ENCODE data around the gene ZNF662. TPM values are rescaled to one million over a fixed set of nuclear protein-coding genes. Genes with fewer than 3 reads are reported as not detected.
A peak's percentile ranks its signal among the peaks of the same experiment; 100 is the strongest.

ZNF662 gene
- total RNA-seq, 1 donor from 2014 or later, result 1.5 TPM

DNA sequence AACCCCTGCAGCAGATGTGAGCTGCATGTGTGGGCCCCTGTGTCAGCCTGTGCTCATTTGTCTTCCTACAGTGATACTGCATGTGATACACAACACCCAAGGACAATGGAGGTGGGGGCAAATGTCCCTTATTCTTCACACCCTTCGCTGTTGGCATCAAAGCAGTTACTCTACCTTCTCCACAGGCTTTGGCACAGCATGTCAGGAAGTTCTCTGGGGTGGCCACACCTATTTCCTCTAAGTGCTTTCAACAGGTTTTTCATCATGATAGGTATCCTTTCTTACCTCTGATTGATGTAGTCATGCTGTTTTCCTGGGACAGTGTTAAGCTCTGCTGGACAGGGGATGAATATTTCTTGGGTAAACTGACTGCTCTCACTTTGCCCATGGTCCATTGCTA lies 29.5 kb downstream of the ZNF662 start:
- no peak for DNase-seq (ENCODE audit: extremely low read depth, low read depth, low spot score)

DNA sequence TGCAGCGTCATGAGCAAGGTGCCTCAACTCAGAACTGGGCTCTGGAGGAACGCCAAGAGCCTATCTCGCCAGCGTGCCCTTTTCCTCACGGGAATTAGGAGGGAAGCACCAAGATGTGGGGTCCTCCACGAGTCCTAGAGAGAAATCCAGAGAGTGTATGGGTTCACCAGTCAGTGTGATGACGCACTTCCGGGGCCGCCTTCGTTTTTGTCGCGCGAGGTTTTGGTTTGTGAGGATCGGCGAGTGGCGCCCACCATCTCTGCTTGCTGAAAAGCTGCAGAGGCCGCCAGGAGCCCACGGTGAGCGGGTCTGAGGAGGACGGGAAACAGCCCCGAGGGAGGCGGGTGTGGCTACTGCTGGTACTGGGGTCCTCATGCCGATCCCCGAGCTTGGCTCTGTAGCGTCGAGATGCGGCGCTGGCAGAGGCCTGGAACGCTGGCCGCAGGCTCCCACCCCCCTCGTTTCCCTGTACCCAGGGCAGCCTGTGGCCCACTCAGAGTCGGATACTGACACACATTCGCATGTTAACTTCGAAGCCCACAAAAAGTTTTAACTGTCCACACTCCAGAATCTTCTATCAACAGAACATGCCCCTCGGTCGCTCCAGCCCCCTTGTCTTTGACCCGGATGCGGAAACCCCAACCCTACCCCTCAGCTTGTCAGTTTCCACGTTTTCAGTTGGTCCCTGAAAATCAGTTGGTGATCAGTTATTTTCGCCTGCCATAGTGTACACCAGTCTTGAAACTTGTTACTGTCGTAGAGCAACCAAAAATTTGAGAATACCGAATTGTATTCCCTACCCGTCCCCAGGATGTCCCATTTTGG lies 30.4 kb downstream of the ZNF662 start:
- no peak for DNase-seq (ENCODE audit: extremely low read depth, low read depth, low spot score)

DNA sequence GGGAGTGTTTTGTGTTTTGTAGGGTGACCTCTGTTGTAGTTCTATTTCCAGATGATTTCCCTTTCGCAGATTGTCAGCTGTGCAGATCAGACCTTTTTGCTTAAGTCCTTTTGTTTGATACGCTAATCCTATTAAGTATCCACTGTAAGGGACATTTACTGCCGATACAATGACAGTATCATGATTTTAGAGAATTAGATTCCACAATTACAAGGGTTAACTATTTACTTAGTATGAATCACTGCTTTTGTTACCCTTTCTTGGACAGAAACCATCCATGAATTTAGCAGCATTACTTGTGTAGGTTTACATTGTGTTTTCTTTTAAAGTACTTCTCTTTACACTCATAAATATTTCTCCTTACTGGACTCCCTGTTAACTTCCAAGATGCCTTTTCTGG lies 31.4 kb downstream of the ZNF662 start:
- DNase-seq (ENCODE audit: extremely low read depth, low read depth, low spot score), result no peak

DNA sequence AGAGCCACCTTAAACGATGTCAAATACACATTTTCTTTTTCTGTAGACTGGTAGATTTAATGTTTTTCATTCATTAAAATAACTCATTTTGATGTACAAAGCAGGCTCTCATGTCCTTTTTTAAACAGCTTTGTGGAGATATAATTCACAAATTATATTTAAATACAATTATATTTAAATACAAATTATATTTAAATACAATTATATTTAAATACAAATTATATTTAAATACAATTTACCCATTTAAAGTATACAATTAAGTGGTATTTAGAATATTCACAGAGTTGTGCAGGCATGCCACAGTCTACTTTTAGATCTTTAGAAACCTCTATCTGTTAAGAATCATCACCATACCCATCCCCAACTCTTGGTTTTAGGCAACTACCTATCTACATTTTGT lies 36.8 kb downstream of the ZNF662 start:
- DNase-seq (ENCODE audit: extremely low read depth, low read depth, low spot score), result no peak

DNA sequence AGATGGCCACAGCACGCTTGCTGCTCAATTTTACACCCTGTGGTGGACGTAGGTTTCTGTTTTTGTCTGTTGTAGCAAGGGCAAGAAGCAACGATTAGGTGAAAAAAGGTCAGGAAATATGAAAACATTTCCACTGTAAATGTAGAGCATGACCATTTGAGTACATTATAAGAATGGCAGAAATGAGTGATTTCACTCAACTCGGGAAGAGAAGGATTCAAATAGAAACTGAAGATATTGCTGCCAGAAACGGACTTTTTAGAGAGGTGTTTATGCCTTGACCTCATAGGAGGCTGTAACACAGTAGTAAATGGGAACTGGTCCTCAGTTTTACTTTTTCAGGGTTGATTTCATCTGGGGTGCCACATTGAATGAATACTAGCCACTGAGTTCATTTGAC lies 40.1 kb downstream of the ZNF662 start:
- DNase-seq (ENCODE audit: extremely low read depth, low read depth, low spot score), result no peak

DNA sequence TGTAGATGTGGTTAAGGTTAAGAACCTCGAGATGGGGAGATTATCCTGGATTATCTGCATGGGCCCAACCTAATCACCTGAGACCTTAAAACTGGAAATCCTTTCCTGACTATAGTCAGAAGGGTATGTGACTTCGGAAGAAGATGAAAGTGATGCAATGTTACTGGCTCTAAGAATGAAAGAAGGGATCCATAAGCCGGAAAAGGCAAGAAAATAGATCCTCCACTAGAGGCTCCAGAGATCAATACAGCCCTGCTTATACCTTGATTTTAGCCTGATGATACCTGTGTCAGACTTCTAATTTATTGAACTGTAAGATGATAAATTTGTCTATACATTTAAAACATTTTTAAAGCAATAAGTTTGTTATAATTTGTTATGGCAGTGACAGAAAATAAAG lies 51.6 kb downstream of the ZNF662 start:
- DNase-seq (ENCODE audit: extremely low read depth, low read depth, low spot score), result no peak

DNA sequence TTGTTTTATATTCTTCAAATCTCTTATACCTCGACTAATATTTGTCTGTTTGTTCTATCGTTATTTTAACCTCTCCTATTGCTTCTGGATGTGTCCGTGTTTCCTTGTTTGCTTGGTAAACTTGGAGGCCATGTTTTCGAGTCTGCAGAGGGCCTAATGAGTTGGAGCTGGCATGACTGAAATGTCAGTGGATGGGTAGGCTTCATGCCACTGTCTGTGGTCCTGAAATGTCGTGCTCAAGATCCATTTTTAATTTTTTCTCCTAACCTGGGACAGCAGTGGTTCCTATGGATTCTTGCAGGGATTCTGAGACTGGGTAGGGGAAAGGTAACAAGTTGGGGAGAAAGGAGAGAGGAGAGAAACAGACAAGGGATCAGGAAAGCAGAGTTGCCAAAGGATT lies 54.3 kb downstream of the ZNF662 start:
- no peak for DNase-seq (ENCODE audit: extremely low read depth, low read depth, low spot score)

DNA sequence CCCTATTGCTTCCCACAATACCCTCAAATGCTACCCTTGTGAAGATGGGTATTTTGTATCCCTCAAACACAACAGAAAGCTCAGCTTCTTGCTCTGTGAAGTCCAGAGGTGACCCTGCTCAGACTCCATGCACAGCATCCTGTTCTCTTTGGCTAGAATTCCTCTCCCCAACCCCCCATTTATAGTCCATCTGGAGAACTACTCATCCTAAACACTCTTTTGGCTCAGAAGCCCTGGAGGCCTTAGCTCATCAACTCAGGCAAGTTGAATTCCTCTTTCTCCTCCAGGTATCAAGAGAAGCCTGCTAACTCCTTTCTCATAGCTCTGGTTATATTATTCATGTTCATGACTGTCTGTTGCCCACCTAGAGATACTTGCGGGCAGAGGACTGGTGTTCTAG lies 54.8 kb downstream of the ZNF662 start:
- DNase-seq (ENCODE audit: extremely low read depth, low read depth, low spot score), result no peak

DNA sequence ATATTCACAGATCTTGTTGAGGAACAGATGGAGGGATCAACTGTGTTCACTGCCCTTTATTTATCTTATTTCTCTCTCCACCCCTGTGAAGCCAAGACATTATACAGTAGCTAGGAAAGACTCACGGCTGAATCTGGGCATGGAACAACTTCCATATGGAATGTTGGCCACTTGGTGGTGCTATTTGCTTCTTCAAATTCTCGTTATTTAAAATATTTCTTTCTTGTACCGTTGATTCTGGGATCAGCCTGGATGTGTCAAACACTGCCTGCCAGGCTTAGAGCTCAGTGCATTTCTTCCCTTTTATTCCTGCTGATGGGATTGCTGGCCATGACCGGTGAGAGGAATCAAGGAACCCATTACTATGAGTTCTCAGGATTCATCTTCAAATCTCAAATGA lies 55.7 kb downstream of the ZNF662 start:
- DNase-seq (ENCODE audit: extremely low read depth, low read depth, low spot score), result peak; percentile 33

DNA sequence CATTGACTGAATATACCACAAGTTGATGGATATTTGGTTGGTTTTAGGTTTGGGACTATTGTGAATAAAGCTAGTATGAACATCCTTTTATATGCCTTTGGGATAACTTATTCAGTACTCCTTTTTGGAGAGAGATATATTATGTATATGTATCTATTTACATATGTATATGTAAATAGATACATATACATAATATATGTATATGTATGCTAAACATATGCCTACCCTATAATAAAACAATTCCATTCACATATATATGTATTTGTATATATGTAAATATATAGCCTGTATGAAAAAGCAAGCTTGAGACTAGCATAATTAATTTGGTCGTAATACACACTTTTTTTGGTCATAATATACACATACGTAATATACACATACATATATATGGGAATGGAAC lies 57.3 kb downstream of the ZNF662 start:
- DNase-seq (ENCODE audit: extremely low read depth, low read depth, low spot score), result no peak

DNA sequence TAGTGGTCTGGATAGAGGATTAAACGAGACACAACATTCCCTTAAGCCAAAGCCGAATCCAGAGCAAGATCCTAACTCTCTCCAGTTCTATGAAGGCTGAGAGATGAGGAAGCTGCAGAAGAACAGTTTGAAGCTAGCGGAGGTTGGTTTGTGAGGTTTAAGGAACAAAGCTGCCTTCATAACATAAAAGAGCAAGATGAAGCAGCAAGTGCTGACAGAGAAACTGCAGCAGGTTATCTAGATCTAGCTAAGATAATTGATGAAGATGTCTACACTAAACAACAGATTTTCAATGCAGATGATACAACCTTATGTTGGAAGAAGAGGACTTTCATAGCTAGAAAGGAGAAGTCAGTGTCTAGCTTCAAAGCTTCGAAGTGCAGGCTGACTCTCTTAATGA lies 58.3 kb downstream of the ZNF662 start:
- DNase-seq (ENCODE audit: extremely low read depth, low read depth, low spot score), result no peak

Other genes starting within 250 kb of the ZNF662 start
- not detected in 2 replicates for gene KLHL40, start 220.6 kb upstream of the ZNF662 start, total RNA-seq
- gene HHATL, start 203.3 kb upstream of the ZNF662 start, total RNA-seq, result not detected in 2 replicates
- 0.47 and 1.5 TPM in 2 replicates for gene CCDC13, start 132.9 kb upstream of the ZNF662 start, total RNA-seq
- 107 and 118 TPM in 2 replicates for gene HIGD1A, start 101.7 kb upstream of the ZNF662 start, total RNA-seq
- gene ACKR2, start 96.7 kb upstream of the ZNF662 start, total RNA-seq, result 0.41 TPM in 1 of 2 replicates, not detected in the other
- not detected in 2 replicates for gene CYP8B1, start 30.3 kb upstream of the ZNF662 start, total RNA-seq
- gene GASK1A, start 73.2 kb downstream of the ZNF662 start, total RNA-seq, result not detected in 2 replicates
- 15.1 and 15.3 TPM in 2 replicates for gene POMGNT2, start 199.9 kb downstream of the ZNF662 start, total RNA-seq